GM23338 (cell line): ENCODE results near the gene ZNF662. TPM values are rescaled to one million over a fixed set of nuclear protein-coding genes. Genes with fewer than 3 reads are reported as not detected.

ENCODE experiments used
- ATAC-seq: fragments of 200-7000 bp; cut with Tn5 transposase; 3 replicates; pipeline ENCODE4 v1.9.1; 2020
- DNase-seq: peaks from one replicate; pipeline ENCODE4 v3.0.0-alpha.2; 2015; ENCODE audit warnings: low spot score
- H2AFZ ChIP-seq: fragments of 200-600 bp; sonication (generic); 2 replicates; pipeline ENCODE4 v1.8.0; 2016; ENCODE audit warnings: antibody characterized with exemption, mild to moderate bottlenecking, moderate library complexity
- H3F3A ChIP-seq: fragments of 200-600 bp; sonication (generic); replicated peaks from 2 replicates; pipeline ENCODE4 v1.8.0; 2017; ENCODE audit warnings: antibody characterized with exemption, mixed run types, low read depth
- H3K27ac ChIP-seq: fragments of 200-600 bp; sonication (generic); 2 replicates; pipeline ENCODE4 v1.6.1; 2016; ENCODE audit warnings: low read depth
- H3K27me3 ChIP-seq: fragments of 200-600 bp; sonication (generic); 2 replicates; pipeline ENCODE4 v1.8.0; 2016; ENCODE audit warnings: mild to moderate bottlenecking, mixed run types, moderate library complexity; ENCODE audit not compliant: insufficient read depth
- H3K36me3 ChIP-seq: fragments of 200-600 bp; sonication (generic); 2 replicates; pipeline ENCODE4 v1.8.0; 2016; ENCODE audit warnings: mild to moderate bottlenecking; ENCODE audit not compliant: insufficient read depth
- H3K4me1 ChIP-seq: fragments of 200-600 bp; sonication (generic); 2 replicates; pipeline ENCODE4 v1.8.0; 2016; ENCODE audit warnings: mild to moderate bottlenecking, moderate library complexity; ENCODE audit not compliant: insufficient read depth
- H3K4me2 ChIP-seq: fragments of 200-600 bp; sonication (generic); 2 replicates; pipeline ENCODE4 v1.7.1; 2017; ENCODE audit warnings: mixed run types
- H3K4me3 ChIP-seq: fragments of 200-600 bp; sonication (generic); 2 replicates; pipeline ENCODE4 v1.6.1; 2016; ENCODE audit warnings: mixed run types
- H3K79me2 ChIP-seq: fragments of 200-600 bp; sonication (generic); replicated peaks from 2 replicates; pipeline ENCODE4 v1.8.0; 2017; ENCODE audit warnings: mild to moderate bottlenecking; ENCODE audit not compliant: insufficient read depth
- H3K9me2 ChIP-seq: fragments of 200-600 bp; sonication (generic); 2 replicates; pipeline ENCODE4 v1.8.0; 2017; ENCODE audit not compliant: insufficient read depth
- H4K20me1 ChIP-seq: fragments of 200-600 bp; sonication (generic); replicated peaks from 2 replicates; pipeline ENCODE4 v1.8.0; 2017; ENCODE audit warnings: mild to moderate bottlenecking; ENCODE audit not compliant: insufficient read depth
- H3K27ac Mint-ChIP-seq: 2 replicates; pipeline ENCODE4 v1.8.0; 2020; ENCODE audit warnings: inconsistent platforms, mild to moderate bottlenecking, moderate library complexity, mixed read lengths
- H3K27me3 Mint-ChIP-seq: 3 replicates; pipeline ENCODE4 v1.8.0; 2022; ENCODE audit warnings: low read depth, mild to moderate bottlenecking, moderate library complexity, mixed read lengths, inconsistent platforms; ENCODE audit not compliant: insufficient read depth, poor library complexity
- H3K36me3 Mint-ChIP-seq: 3 replicates; pipeline ENCODE4 v1.8.0; 2021; ENCODE audit warnings: low read depth, mild to moderate bottlenecking, inconsistent platforms, moderate library complexity, mixed read lengths
- H3K4me1 Mint-ChIP-seq: 3 replicates; pipeline ENCODE4 v1.8.0; 2020; ENCODE audit warnings: mild to moderate bottlenecking, inconsistent platforms, mixed read lengths
- H3K4me3 Mint-ChIP-seq: 3 replicates; pipeline ENCODE4 v1.8.0; 2021; ENCODE audit warnings: moderate library complexity, mild to moderate bottlenecking, inconsistent platforms, mixed read lengths
- H3K9me3 Mint-ChIP-seq: 3 replicates; pipeline ENCODE4 v1.8.0; 2020; ENCODE audit warnings: moderate library complexity, mild to moderate bottlenecking, inconsistent platforms, mixed read lengths
- CREB1 ChIP-seq: fragments of 250-450 bp; sonication (Bioruptor Pico); IDR thresholded peaks from 2 replicates; pipeline ENCODE4 v1.5.0; 2020; ENCODE audit warnings: low read depth, mild to moderate bottlenecking, moderate library complexity
- CTCF ChIP-seq, 2 experiments: fragments of 200-600 bp in 1 of 2; sonication (generic) in 1 of 2; conservative IDR thresholded peaks; 2 replicates each; pipeline versions ENCODE4 v1.5.1 to v1.6.1; 2016 to 2017; ENCODE audit warnings: antibody characterized with exemption in 2 of 2, low read depth in 2 of 2, mild to moderate bottlenecking in 2 of 2, moderate library complexity in 1 of 2
- ZNF114 ChIP-seq: fragments of 250-450 bp; sonication (Bioruptor Pico); IDR thresholded peaks from 2 replicates; pipeline ENCODE4 v1.5.0; 2020; ENCODE audit warnings: mild to moderate bottlenecking, moderate library complexity
- ZNF331 ChIP-seq: fragments of 250-450 bp; sonication (Bioruptor Pico); IDR thresholded peaks from 2 replicates; pipeline ENCODE4 v1.5.0; 2020; ENCODE audit warnings: low read depth, mild to moderate bottlenecking, moderate library complexity
- ZNF462 ChIP-seq: fragments of 250-450 bp; sonication (Bioruptor Pico); IDR thresholded peaks from 2 replicates; pipeline ENCODE4 v1.5.0; 2020; ENCODE audit warnings: mild to moderate bottlenecking, moderate library complexity
- polyA plus RNA-seq: library from polyadenylated mRNA; unstranded; fragments of >200 nt; fragmentation: Nextera tagmentation; extraction: Ambion mirVana; gene quantifications from 2 replicates; pipeline ENCODE4 v1.2.1, GENCODE V29; 2016
- total RNA-seq: library from RNA; depleted of rRNA; stranded (reverse); fragments of >200 nt; shearing (Covaris generic); gene quantifications from 2 replicates; pipeline ENCODE4 v1.2.3, GENCODE V29; 2014

Gene ZNF662
- total and polyA plus RNA-seq, 2 experiments from 2014 or later: 0.84 to 1.5 TPM

DNA sequence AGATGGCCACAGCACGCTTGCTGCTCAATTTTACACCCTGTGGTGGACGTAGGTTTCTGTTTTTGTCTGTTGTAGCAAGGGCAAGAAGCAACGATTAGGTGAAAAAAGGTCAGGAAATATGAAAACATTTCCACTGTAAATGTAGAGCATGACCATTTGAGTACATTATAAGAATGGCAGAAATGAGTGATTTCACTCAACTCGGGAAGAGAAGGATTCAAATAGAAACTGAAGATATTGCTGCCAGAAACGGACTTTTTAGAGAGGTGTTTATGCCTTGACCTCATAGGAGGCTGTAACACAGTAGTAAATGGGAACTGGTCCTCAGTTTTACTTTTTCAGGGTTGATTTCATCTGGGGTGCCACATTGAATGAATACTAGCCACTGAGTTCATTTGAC, 40.1 kb downstream of the ZNF662 start (continued):
- no peak for TF ChIP-seq ZNF462 (CRISPR knock-in tag)

GRCh38 chr3:42957573-42957972, 51.6 kb downstream of the ZNF662 start:
- no peaks in the 10 kb centered on the region for H3F3A ChIP-seq
- H3K9me2 ChIP-seq: peaks cover 10% of the 10 kb centered on the region; the same call in 1 of the 2 replicates
- H3K27ac ChIP-seq: no peak overlapping the region
- Mint-ChIP-seq H3K36me3 (no peaks in the 10 kb centered on the region), H3K27ac (no peak overlapping the region), H3K9me3 (no peaks in the 10 kb centered on the region; the same call in 2 of the 3 replicates), H3K4me1 (no peaks in the 10 kb centered on the region), H3K27me3 (peaks cover 1% of the 10 kb centered on the region), H3K4me3 (no peak overlapping the region)
- no peaks in the 10 kb centered on the region for H3K27me3 ChIP-seq
- no peak overlapping the region for H3K4me3 ChIP-seq
- no peak overlapping the region for H2AFZ ChIP-seq
- H3K4me1 ChIP-seq: no peaks in the 10 kb centered on the region
- no peak overlapping the region for H3K4me2 ChIP-seq
- no peaks in the 10 kb centered on the region for H3K36me3 ChIP-seq
- ATAC-seq (peak; percentile 30; the same call in 1 of the 3 replicates), DNase-seq (peak; percentile 51)
- no peaks in the 10 kb centered on the region for H4K20me1 ChIP-seq
- TF ChIP-seq ZNF114 (CRISPR knock-in tag) (no peak), CREB1 (CRISPR knock-in tag) (no peak), CTCF (conservative IDR thresholded peaks at IDR 0.05; ENCODE audit: low read depth in 2 of 2) (peak; percentile 43 to 45), ZNF331 (CRISPR knock-in tag) (no peak)
- H3K79me2 ChIP-seq: no peaks in the 10 kb centered on the region
